Endothelial cell of umbilical vein (primary cell): Measurements from ENCODE around the gene HK1. TPM values are rescaled to one million over a fixed set of nuclear protein-coding genes. Genes with fewer than 3 reads are reported as not detected.

Experiments
- BruUV-seq: library from RNA; stranded (reverse); fragments of 400-500 nt; replicated peaks from 2 replicates; lab custom pipeline; 2021; lab: Mats Ljungman, UMichigan
- CTCF ChIA-PET: fragments of 300-600, 350-600 bp; sonication (Branson Sonifier 250); formaldehyde crosslinking; loops from one replicate; lab custom pipeline; 2021; ENCODE audit warnings: antibody characterized with exemption, inconsistent platforms; lab: Charles Lee
- POLR2A ChIA-PET: fragments of 300-600, 350-600 bp; sonication (Branson Sonifier 250); formaldehyde crosslinking; loops from one replicate; lab custom pipeline; 2021; ENCODE audit warnings: antibody characterized with exemption, inconsistent platforms; lab: Charles Lee
- DNase-seq: peaks from one replicate; pipeline ENCODE4 v3.0.0-alpha.2; 2011; ENCODE audit warnings: low read depth, low spot score
- FAIRE-seq: peaks from 2 replicates; lab custom pipeline; 2011; peaks lifted over from hg19 to GRCh38; lab: Jason Lieb, UNC
- H2AFZ ChIP-seq: 2 replicates; pipeline ENCODE4 v1.6.0; 2012; ENCODE audit warnings: low read depth, low read length, control low read depth, inconsistent platforms
- H3K27ac ChIP-seq: 2 replicates; pipeline ENCODE4 v1.5.1; 2011; ENCODE audit warnings: low read depth, mild to moderate bottlenecking, control low read depth, low read length, moderate library complexity; ENCODE audit not compliant: insufficient read depth
- H3K27me3 ChIP-seq, 2 experiments: 2 replicates each; pipeline versions ENCODE4 v1.6.0 to v1.6.1; 2011; ENCODE audit warnings: low read length in 2 of 2, mixed read lengths in 1 of 2; ENCODE audit not compliant: control insufficient read depth in 2 of 2, insufficient read depth in 2 of 2
- H3K36me3 ChIP-seq, 2 experiments: 2 replicates in 1 of 2; 3 replicates in 1 of 2; pipeline ENCODE4 v1.5.1; 2011; ENCODE audit warnings: low read length in 2 of 2, mild to moderate bottlenecking in 1 of 2, moderate library complexity in 1 of 2; ENCODE audit not compliant: control insufficient read depth in 2 of 2, insufficient read depth in 2 of 2; ENCODE audit errors: extremely low read depth in 1 of 2
- H3K4me1 ChIP-seq: 3 replicates; pipeline ENCODE4 v1.5.1; 2011; ENCODE audit warnings: mild to moderate bottlenecking, low read length; ENCODE audit not compliant: control insufficient read depth, insufficient read depth; ENCODE audit errors: extremely low read depth
- H3K4me2 ChIP-seq: 2 replicates; pipeline ENCODE4 v1.6.1; 2011; ENCODE audit warnings: low read length, control low read depth, mixed read lengths; ENCODE audit not compliant: insufficient read depth
- H3K4me3 ChIP-seq, 3 experiments: fragments of 200-600 bp in 1 of 3; sonication (generic), shearing (Covaris generic) in 1 of 3; replicated peaks in 1 of 3; 2 replicates each; pipeline ENCODE4 v1.5.1; 2011 to 2016; ENCODE audit warnings: control low read depth in 3 of 3, low read length in 3 of 3, mild to moderate bottlenecking in 2 of 3, inconsistent platforms in 1 of 3, low read depth in 1 of 3, moderate library complexity in 1 of 3; ENCODE audit not compliant: insufficient read depth in 1 of 3
- H3K79me2 ChIP-seq: 2 replicates; pipeline ENCODE4 v1.6.0; 2012; ENCODE audit warnings: low read length, inconsistent platforms; ENCODE audit not compliant: control insufficient read depth, insufficient read depth
- H3K9ac ChIP-seq: replicated peaks from 2 replicates; pipeline ENCODE3; 2011; ENCODE audit warnings: low read length, control low read depth; ENCODE audit not compliant: insufficient read depth; ENCODE audit errors: extremely low read depth
- H3K9me1 ChIP-seq: replicated peaks from 3 replicates; pipeline ENCODE4 v1.6.0; 2011; ENCODE audit warnings: mild to moderate bottlenecking, low read length; ENCODE audit not compliant: control insufficient read depth, insufficient read depth; ENCODE audit errors: extremely low read depth
- H3K9me3 ChIP-seq: replicated peaks from 2 replicates; pipeline ENCODE4 v1.5.1; 2012; ENCODE audit warnings: low read length, inconsistent platforms; ENCODE audit not compliant: control insufficient read depth, insufficient read depth
- H4K20me1 ChIP-seq: replicated peaks from 2 replicates; pipeline ENCODE3; 2011; ENCODE audit warnings: mild to moderate bottlenecking, low read length; ENCODE audit not compliant: control insufficient read depth, insufficient read depth; ENCODE audit errors: extremely low read depth
- EZH2 ChIP-seq: IDR thresholded peaks from 2 replicates; pipeline ENCODE4 v1.6.1; 2012; ENCODE audit warnings: borderline replicate concordance, low read depth, mild to moderate bottlenecking, moderate library complexity, low read length, inconsistent platforms; ENCODE audit not compliant: severe bottlenecking
- FOS ChIP-seq: IDR thresholded peaks from 2 replicates; pipeline ENCODE4 v1.6.1; 2011; ENCODE audit warnings: mild to moderate bottlenecking, low read length, moderate library complexity, borderline replicate concordance; ENCODE audit not compliant: insufficient read depth
- GATA2 ChIP-seq: IDR thresholded peaks from 2 replicates; pipeline ENCODE4 v1.7.0; 2011; ENCODE audit warnings: low read depth, mild to moderate bottlenecking, moderate library complexity, mixed read lengths, low read length; ENCODE audit not compliant: insufficient read length, insufficient read depth
- JUN ChIP-seq: IDR thresholded peaks from 2 replicates; pipeline ENCODE4 v1.6.1; 2011; ENCODE audit warnings: borderline replicate concordance, low read depth; ENCODE audit not compliant: insufficient read length, insufficient read depth
- MYC ChIP-seq: IDR thresholded peaks from one replicate; pipeline ENCODE4 v1.6.1; 2011; ENCODE audit warnings: mild to moderate bottlenecking, low read depth, low read length
- POLR2A ChIP-seq: IDR thresholded peaks from 2 replicates; pipeline ENCODE4 v1.6.1; 2012; ENCODE audit warnings: low read depth, mild to moderate bottlenecking, control low read depth, low read length
- POLR2AphosphoS5 ChIP-seq: IDR thresholded peaks from 2 replicates; pipeline ENCODE4 v1.6.1; 2012; ENCODE audit warnings: low read depth, mild to moderate bottlenecking, control low read depth, low read length, moderate library complexity; ENCODE audit not compliant: insufficient read depth
- dilution Hi-C: fragments of 300-500 bp; cut with MboI; formaldehyde crosslinking; loops from one replicate; pipeline ENCODE4 v1.15.0; 2019; ENCODE audit warnings: low sequenced_read_pairs; ENCODE audit not compliant: extremely low pct_ligation_motif_present
- intact Hi-C: fragments of 100-400 bp; cut with micrococcal nuclease; formaldehyde crosslinking; loops from one replicate; pipeline ENCODE4 v1.10.0; 2022
- polyA plus RNA-seq, 4 experiments: library from polyadenylated mRNA; depleted of rRNA in 3 of 4; stranded (reverse) in 3 of 4; unstranded in 1 of 4; fragments of >200 nt; gene quantifications; 2 replicates each; pipeline versions ENCODE4 v1.2.1 to v1.2.3, GENCODE V29; 2011 to 2012; ENCODE audit warnings: missing spikeins in 1 of 4
- total RNA-seq: library from RNA; stranded (reverse); gene quantifications from 2 replicates; pipeline ENCODE4 v1.2.3, GENCODE V29; 2021
- TF ChIP-seq, protein P1 (sequence below): IDR thresholded peaks from 2 replicates; pipeline ENCODE4 v1.6.1; 2011; ENCODE audit not compliant: insufficient read depth, insufficient read length
- TF ChIP-seq, protein P2 (sequence below), 2 donors: IDR thresholded peaks; 1 replicate in 1 of 2; 2 replicates in 1 of 2; pipeline ENCODE4 v1.5.1; 2011; ENCODE audit warnings: low read length in 2 of 2, mild to moderate bottlenecking in 2 of 2, moderate library complexity in 2 of 2, control low read depth in 1 of 2, inconsistent platforms in 1 of 2, low read depth in 1 of 2; ENCODE audit not compliant: insufficient read depth in 1 of 2; ENCODE audit errors: extremely low read depth in 1 of 2

HK1 gene
- total and polyA plus RNA-seq, 2 donors (not counting 3 experiments of a cell fraction or from before 2014, with no cell fraction given): 50.8 to 121 TPM

DNA sequence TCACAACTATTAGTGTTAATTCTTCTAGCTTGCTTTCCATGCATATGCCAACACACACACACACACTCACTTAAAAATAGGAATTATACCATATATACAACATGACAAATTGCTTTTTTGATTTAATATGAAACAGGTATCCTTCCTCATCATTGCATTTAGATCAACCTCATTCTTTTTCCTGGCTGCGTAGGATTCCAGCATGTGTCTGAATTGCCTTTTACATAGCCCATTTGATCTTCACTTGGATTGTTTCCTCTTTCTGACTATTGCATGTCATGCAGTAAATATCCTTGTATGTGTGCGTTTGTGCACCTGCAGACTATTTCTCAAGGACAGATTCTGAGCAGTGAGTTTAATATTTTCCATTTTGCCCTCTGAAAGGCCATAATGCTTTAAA lies 110.2 kb downstream of the HK1 start:
- H4K20me1 ChIP-seq: no peaks in the 10 kb centered on the region
- H2AFZ ChIP-seq: no peak overlapping the region
- H3K27ac ChIP-seq: no peak overlapping the region
- ChIA-PET CTCF (interaction anchor here (1.0 kb wide), 1 partner anchor 150 kb away, joined by 3 read pairs; no protein-coding TSS in a partner anchor), POLR2A (no interaction called here)
- no peak for DNase-seq
- intact Hi-C loops (no loop called here), dilution Hi-C loops (loop anchor here (25.0 kb wide), 1 partner anchor 151 kb away; no protein-coding TSS in a partner anchor)
- no peaks in the 10 kb centered on the region for H3K9me1 ChIP-seq
- no peak overlapping the region for H3K4me3 ChIP-seq
- H3K79me2 ChIP-seq: no peaks in the 10 kb centered on the region
- no peak overlapping the region for H3K9ac ChIP-seq
- no TSS peak for BruUV-seq
- FAIRE-seq: no peak
- H3K36me3 ChIP-seq: peaks cover 19 to 22% of the 10 kb centered on the region in 2 experiments
- H3K27me3 ChIP-seq: no peaks in the 10 kb centered on the region
- TF ChIP-seq FOS (no peak), POLR2A (no peak), POLR2AphosphoS5 (no peak), EZH2 (no peak), GATA2 (no peak), MYC (no peak), JUN (no peak)
- TF ChIP-seq, protein P1, sequence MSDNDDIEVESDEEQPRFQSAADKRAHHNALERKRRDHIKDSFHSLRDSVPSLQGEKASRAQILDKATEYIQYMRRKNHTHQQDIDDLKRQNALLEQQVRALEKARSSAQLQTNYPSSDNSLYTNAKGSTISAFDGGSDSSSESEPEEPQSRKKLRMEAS: no peak
- TF ChIP-seq, protein P2, sequence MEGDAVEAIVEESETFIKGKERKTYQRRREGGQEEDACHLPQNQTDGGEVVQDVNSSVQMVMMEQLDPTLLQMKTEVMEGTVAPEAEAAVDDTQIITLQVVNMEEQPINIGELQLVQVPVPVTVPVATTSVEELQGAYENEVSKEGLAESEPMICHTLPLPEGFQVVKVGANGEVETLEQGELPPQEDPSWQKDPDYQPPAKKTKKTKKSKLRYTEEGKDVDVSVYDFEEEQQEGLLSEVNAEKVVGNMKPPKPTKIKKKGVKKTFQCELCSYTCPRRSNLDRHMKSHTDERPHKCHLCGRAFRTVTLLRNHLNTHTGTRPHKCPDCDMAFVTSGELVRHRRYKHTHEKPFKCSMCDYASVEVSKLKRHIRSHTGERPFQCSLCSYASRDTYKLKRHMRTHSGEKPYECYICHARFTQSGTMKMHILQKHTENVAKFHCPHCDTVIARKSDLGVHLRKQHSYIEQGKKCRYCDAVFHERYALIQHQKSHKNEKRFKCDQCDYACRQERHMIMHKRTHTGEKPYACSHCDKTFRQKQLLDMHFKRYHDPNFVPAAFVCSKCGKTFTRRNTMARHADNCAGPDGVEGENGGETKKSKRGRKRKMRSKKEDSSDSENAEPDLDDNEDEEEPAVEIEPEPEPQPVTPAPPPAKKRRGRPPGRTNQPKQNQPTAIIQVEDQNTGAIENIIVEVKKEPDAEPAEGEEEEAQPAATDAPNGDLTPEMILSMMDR (IDR thresholded peaks at IDR 0.05; ENCODE audit: extremely low read depth in 1 of 2, insufficient read depth in 1 of 2, low read depth in 1 of 2, low read length in 2 of 2): no peak
- H3K9me3 ChIP-seq: no peaks in the 10 kb centered on the region
- H3K4me2 ChIP-seq: no peak overlapping the region
- peaks cover 4% of the 10 kb centered on the region for H3K4me1 ChIP-seq
